Muscle of back (tissue), 11 donors: ENCODE results near the gene MRPL19. TPM values are rescaled to one million over a fixed set of nuclear protein-coding genes. Genes with fewer than 3 reads are reported as not detected.
"Not testable (repeated sequence)": the region's sequence is repeated elsewhere in the genome, so short reads cannot be mapped to it uniquely, and the experiment has no call there.

ENCODE experiments used
- DNase-seq, 3 donors: peaks; one replicate each; pipeline versions ENCODE4 v3.0.0 to v3.0.0-alpha.2; 2013
- polyA plus RNA-seq, 10 donors: library from polyadenylated mRNA; unstranded; fragments of 120-200 nt; gene quantifications; one replicate each; pipeline ENCODE4 v1.2.1, GENCODE V29; 2013; ENCODE audit not compliant: insufficient read length in 10 of 10

Gene MRPL19
- polyA plus RNA-seq, 10 donors, result 30.1 to 44.4 (median 35.9) TPM

DNA sequence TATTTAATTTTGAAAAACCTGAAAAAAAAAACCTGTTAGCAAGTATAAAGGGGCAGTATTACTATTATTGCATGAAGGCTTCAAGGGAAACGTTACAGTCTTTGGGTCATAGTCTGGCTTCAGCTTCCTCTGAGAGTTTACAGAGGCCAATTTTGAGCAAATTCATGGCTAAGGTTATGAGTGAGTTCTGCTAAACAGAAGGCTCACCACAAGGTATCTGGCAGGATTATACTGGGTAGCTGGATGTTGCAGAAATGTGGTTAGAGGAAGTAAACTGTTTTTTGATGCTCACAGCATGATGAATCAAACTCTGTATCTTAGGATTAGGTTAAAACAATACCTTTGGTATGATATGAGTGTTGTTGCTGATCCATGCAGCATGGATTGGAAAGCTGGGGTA is 9.3 kb downstream of the MRPL19 start:
- no peak for DNase-seq

DNA sequence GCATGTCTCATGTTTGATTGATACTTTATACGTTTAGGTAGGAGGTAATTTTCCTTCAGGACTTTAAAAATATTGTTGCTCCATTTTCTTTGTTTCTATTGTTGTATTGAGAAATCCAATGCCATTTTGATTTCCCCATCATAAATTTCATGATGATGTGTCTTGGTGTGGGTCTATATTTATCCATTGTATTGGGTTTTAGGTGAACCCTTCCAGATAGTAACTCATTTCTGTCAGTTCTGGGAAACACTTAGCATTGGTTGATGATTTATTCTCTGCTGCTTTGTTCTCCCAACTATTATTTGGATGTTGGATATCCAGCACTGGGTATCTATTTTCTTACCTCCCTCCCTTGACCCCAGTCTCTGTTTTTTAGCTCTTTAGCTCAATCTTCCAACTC is 10.0 kb downstream of the MRPL19 start:
- no peak for DNase-seq

DNA sequence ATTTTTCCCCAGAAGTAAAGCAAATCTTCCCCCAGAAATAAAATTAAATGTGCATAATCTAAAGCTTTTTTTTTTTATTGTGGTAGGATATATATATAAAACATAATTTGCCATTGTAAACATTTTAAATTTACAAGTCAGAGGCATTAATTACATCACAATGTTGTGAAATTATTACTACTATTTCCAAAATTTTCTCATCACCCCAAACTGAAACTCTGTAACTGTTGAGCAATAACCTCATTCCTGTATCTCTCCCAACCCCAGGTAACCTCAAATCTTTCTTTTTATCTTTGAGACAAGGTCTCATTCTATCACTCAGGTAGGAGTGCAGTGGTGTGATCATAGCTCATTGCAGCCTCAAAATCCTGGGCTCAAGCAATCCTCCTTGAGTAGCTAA is 11.2 kb downstream of the MRPL19 start:
- no peak for DNase-seq

DNA sequence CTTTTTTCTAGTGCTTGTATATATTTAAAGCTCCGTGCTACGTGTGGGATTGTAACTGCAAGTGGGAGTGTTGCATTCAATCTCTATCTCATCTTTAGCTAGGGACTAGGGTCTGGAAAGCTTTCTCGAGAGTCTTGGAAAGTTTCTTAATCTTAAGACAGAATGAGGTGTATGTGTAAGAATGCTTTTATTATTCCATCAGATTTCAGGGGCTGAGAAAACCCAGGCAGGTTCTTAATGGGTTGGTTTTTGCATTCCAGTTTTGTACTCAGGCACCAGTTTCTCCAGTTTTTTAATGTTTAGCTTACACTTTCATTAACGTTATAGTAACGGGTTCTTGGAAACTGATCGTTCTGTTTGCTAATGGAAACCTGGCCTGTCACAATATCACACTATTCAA is 20.3 kb downstream of the MRPL19 start:
- DNase-seq, result no peak

DNA sequence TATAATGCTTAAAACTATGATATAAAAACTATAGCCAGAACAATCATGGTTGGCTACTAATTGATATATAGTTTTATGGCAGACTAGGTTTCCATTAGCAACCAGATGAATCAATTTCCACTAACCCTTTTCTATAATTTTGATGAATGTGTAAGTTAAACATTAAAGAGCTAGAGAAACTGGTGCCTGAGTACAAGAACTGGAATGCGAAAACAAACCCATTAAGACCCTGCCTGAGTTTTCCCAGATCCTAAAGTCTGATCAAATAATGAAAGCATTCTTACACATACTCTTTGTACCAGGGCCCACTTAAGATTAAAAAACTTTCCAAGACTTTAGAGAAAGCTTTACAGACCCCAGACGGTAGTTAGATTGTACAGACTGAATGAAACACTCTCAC is 21.3 kb downstream of the MRPL19 start:
- DNase-seq, result no peak

DNA sequence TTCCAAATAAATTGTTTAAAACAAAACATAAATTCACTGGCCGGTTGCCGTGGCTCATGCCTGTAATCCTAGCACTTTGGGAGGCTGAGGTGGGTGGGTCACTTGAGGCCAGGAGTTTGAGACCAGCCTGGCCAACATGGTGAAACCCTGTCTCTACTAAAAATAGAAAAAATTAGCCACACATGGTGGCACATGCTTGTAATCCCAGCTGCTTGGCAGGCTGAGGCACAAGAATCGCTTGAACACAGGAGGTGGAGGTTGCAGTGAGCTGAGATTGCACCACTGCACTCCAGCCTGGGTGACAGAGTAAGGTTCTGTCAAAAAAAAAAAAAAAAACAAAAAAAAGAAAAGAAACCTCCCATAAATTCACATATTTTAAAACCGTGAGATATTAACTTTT is 28.8 kb downstream of the MRPL19 start:
- peak in 2 of 3 donors; percentile 3 to 8 for DNase-seq

DNA sequence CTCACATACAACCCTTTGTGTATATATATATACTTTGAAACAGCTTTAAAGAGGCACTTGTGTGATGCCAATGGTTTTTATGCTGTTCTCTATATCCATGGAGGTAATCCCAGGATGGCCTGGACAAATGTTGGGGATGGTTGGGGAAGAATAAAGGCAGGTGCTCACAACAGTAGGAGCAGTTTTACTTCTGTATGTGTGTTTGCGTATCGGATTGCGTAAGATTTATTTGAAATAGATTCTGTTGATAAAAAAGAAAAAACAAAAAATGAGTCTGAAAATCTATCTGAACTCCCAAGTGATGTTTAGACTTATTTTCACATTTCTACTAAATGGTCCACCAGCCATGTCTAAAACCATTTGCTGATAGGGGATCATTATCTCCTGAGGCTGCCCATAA is 29.3 kb downstream of the MRPL19 start:
- no peak for DNase-seq

DNA sequence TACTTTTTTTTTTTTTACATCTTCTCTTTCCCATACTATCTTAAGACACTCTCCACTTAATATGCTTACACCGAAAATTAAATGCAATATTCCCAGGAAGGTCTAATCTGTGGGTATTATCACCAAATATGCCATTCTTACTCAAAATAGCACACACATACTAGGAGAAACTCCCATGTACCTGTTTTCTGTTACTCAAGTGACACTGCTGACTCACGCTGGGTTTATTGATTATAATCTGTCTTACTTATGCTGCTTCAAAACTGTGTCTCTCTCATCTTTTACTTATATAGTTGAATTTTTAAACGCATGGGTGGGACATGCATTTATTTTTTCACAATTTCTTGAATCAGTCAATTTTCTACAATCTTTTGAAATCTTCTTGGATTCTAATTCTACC is 29.9 kb downstream of the MRPL19 start:
- DNase-seq, result no peak

DNA sequence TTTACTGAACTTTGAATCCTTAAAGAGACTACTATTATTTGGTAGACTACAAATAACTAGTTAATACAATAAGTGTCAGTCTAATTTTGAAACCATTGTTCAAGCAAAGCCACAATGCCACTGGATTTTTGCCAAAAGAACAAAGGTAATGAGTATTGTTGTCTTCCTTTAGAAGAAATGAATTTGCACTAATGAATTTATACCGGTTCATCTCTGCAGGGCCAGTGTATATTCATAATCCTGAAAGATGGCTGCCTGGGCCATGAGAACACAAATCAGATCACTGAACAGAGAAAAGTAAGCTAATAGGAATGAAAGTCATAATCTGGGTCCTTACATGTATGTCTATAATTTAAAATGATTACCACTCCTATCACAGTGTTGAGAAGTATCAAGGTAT is 33.0 kb downstream of the MRPL19 start:
- DNase-seq, result no peak

DNA sequence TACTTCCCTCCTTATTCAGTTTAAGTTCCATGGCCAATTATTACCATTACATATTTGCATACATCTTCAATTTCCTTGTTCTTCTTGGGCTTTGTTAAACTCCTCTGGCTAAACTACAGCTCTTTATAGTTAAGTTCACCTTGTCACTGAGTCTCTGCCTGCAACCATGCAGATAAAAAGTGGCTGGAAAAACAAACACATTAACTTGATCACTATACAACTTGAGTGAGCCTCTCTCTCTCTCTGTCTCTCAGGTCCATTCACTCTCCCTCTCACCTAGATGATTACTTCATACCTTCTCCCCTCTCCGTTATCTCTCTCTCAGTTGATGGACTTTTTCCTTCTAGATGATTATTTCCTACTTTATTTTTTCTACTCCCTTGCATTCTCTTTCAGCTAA is 33.8 kb downstream of the MRPL19 start:
- DNase-seq, result no peak

DNA sequence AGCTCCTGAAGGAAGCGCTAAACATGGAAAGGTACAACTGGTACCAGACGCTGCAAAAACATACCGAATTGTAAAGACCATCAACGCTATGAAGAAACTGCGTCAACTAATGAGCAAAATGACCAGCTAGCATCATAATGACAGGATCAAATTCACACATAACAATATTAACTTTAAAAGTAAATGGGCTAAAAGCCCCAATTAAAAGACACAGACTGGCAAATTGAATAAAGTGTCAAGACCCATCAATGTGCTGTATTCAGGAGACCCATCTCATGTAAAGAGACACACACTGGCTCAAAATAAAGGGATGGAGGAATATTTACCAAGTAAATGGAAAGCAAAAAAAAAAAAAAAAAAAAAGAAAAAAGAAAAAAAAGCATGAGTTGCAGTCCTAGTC is 36.8 kb downstream of the MRPL19 start:
- DNase-seq, result not testable (repeated sequence)

DNA sequence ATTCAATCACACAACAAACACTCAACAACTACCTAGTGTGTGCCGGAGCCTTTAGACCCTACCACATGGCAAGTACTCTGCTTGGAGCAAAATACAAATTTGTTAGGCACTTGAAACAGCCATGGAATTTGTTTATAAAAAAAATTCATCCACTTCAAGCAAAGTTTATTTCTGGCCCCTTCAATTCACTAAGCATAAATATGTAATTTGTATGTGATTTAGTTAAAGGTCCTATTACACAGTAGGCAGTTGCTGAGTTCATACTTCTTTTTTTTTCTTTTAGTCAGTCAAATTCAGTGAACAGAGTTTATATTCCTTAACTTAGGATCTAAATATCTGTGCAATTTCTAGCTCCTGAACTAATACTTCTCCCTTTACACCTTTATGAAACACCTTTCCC is 41.6 kb downstream of the MRPL19 start:
- no peak for DNase-seq

DNA sequence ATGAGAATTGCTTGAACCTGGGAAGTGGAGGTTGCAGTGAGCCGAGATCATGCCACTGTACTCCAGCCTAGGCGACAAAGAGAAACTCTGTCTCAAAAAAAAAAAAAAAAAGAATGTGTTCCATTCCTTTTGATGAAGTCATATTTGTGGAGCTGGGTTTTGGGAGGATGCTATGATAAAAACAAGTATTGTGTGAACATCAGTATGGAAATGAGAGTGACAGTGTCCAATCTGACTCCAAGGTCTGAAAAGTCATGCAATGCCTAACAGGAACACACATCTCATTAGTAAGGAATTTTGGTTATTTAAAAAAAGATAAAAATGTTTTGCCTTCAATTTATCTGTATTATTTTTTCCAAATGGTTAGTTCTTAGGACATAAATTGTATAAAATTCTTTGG is 52.3 kb downstream of the MRPL19 start:
- DNase-seq, result no peak

DNA sequence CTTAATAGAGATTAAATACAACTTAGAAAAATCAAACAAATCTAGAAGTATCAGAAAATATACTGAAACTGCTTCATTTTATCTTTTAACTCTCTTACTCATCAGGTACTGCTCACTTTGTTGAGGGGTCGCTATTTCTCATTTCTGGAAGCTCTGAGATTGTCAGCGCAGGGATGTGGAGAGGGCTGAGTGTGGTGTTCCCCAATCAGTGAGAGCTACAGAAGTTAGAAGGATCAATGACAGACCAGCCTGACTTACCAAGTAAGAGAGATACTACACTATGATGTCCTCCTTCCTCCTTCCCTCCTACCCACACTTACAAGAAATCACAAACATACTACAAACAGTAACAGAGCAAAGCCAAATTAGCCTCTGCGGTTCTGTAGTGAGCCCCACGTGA is 56.0 kb downstream of the MRPL19 start:
- DNase-seq, result no peak

DNA sequence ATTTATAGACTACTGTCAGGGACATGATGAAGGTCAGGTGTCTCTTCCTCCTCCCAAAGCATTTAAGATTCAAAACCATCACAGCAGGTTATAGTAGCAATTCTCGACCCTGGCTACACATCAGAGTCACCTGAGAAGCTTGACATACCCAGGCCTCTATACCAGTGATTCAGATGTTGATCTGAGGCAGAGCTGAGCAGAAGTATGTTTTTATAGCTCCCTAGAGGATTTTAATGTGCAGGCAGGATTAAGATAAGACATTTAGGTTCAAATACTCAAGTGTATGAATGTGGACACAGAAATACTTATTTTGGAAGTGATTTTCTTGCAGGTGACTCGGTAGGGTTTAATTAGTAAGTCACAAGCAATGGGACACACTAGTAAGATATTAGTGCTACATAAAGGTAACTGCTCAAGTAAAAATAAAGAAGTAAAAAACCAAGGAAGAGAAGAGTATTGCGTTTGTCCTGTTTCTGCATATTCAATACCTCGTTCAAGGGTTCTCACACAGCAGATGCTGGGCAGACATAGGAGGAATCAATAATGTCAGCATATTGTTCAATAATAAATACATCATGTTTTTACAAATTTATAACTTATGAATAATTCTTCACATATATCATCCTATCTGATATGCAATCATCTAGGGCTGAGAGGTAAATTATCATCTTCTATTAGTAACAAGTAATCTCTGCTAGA is 57.2 kb downstream of the MRPL19 start:
- no peak for DNase-seq

DNA sequence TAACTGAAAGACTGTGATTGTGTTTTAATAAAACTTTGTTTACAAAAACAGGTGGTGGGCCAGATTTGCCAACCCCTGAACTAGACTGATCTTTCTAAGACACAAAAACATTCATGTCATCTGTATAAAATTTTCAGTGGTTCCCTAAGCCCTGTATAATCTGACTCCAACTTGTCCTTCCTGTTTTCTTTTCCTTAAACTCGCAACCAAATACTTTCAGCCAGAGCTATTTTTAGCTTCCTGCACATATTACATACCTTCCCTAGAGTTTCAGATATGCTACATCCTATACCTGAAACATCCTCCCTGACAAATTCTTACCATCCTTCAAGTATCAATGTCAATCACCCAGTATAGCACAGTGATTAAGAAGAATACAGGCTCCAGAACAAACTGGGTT is 59.3 kb downstream of the MRPL19 start:
- DNase-seq, result no peak

DNA sequence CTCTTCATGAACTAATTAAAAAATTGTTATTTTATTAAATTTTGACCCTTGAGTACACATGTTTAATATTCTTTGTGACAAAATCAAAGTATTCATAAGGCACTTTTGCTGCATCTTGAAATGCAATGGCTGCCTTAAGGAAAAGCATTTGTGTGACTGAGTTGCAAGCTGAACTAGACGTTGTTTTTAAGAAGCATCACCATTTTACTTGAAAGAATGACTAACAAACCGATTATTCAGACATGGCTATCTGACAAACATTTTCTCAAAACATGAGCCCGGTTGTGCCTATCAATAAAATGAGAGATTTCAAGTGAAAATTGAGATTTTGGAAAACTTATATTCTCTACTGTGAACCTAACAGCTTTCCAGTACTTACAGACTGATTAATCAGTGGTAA is 61.3 kb downstream of the MRPL19 start:
- no peak for DNase-seq

DNA sequence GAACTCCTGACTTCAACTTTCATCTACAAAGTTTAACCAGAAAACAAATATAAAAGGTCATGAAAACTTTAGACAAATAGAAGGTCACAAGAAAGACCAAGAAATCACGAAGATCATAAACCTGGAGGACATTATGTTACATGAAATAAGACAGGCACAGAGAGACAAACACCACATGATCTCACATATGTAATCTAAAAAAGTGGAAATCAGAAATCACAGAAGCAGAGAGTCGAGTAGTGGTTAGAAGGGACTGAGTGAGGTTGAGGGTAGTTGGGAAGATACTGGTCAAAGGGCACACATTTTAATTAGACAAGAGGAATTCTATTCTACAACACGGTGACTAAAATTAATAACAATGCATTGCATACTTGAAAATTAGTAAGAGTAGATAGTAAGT is 62.7 kb downstream of the MRPL19 start:
- peak in 1 of 3 donors; percentile 12 for DNase-seq

DNA sequence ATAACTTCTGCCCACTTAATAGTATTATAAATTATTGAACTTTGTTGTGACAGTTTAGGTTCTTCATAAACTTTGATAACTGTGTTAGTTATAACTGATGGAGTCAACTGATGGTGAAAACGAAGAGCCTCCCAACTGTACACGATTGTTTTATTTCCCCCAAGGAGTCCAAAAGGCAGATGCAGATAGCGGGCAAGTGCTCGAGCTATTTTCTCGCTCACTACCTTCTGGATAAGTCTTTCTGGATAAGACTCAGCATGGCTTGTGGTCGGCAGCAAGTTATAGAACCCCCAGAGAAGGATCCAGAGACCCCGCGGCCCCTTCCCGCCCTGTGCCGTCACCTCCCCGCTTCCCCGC is 63.6 kb downstream of the MRPL19 start:
- DNase-seq, result no peak

DNA sequence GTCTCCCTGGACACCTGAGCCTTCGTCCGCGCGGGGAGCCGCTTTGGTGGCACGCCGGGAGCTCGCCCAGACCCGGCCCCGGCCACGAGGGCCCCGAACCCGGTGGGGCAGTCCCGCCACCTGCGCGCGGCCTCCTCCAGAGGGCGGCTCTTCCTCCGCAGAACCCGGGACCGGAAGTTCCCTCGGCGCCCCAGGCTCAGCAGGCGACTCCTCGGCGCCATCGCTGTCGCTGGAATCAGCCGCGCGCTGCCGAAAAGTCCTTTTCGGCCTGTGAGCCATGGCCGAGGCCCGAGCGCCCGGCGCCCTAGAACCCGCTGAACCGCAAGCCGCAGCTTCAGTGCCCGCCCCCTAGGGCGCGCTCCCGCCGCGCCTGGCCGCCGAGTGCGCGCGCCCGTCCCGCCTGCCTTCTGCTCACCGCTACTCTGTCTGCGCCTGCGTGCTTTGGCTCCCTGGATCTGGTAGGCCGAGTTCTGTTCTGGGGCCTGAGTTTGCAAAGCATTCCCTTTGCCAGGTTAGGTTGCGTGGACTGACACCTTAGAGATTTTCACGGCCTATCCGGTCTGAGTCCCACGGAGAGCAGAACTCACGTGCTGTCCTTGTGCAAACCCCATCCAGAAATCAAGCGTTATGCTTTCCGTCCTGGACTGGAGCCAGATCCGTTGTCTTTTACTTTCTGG is 64.1 kb downstream of the MRPL19 start, which contains the start of gene GCFC2:
TSS of gene GCFC2 (minus strand) at position 339 of the 677 bp plus-strand sequence. CDS start at position 279, 60 bp downstream.
- DNase-seq, result peak; percentile 90 to 97 (median 92)

DNA sequence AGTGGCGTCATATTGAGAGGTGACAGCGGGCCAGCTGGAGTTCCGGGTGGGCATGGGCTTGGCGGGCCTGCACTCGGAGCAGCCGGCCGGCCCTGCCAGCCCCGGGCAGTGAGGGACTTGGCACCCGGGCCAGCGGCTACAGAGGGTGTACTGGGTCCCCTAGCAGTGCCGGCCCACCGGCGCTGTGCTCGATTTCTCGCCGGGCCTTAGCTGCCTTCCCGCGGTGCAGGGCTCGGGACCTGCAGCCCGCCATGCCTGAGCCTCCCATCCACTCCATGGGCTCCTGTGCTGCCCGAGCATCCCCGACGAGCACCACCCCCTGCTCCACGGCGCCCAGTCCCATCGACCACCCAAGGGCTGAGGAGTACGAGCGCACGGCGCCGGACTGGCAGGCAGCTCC is 65.0 kb downstream of the MRPL19 start:
- not testable (repeated sequence) for DNase-seq

DNA sequence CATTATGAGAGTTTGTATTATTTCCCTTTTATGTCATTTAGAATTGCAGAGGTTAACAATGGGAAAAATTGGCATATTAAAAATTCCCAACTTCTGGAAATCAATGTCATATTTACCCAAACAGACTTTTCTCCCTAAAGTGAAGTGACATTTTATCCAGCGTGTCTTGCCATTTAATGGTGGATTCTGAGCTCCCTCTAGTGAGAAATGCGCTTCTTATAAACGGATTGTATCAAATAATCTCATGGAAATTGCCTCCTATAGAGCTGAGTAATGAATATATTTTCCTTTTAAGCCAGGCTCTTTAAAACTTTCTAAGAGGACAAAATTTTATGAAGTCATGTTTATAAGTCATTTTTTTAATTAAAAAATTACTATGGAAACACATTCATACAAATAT is 69.8 kb downstream of the MRPL19 start:
- DNase-seq, result peak in 1 of 3 donors; percentile 39

DNA sequence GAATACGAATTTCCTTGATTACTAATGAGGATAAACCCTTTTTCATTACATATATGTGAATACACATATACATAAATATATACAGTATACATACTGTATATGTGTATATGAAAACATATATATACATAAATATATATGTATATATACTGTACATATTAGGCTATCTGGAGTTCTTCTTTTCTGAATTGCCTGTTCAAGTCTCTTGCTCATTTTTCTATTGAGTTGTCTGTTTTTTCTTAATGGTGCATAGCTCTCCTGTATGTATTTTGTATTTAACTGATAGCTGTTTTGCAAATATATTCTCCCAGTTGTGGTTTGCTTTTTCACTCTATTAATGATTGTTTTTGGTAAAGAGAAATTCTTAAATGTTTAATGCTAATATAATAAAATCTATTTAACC is 73.0 kb downstream of the MRPL19 start:
- DNase-seq, result no peak

DNA sequence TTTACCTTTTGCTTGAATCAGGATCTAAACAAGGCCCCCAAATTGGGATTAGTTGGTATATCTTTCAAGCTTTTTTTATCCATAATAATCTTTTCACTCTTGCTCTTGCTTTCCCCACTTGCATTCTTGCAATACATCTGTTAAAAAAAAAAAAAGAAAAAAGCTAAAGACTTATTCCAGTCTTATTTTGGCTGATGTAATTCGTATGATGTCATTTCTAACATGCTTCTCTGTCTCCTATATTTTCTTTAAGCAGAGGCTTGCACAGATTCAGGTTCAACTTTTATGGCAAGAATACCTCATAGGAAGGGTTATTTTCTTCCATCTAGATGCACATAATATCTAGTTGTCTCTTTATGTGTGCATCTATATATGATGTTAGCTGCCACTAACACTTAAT is 73.9 kb downstream of the MRPL19 start:
- no peak for DNase-seq
